ENCODE data around the gene FARS2. TPM values are rescaled to one million over a fixed set of nuclear protein-coding genes. Genes with fewer than 3 reads are reported as not detected.

Gene FARS2
- polyA plus RNA-seq, 1 of the 3 experiments (the other 2 are of a cell fraction): 12.5 TPM

GRCh38 chr6:5781019-5781418 is 519.7 kb downstream of the FARS2 start:
- Histone ChIP-seq H3K4me3 (ENCODE audit: low read depth in 2 of 2, low read length in 1 of 2) (no peak overlapping the region), H3K9me2 (no peaks in the 10 kb centered on the region), H4K20me1 (ENCODE audit: insufficient read depth) (no peaks in the 10 kb centered on the region), H3K79me2 (ENCODE audit: insufficient read depth) (no peaks in the 10 kb centered on the region), H3K4me1 (ENCODE audit: control insufficient read depth in 1 of 2, insufficient read depth in 2 of 2, low read depth in 1 of 2, low read length in 1 of 2) (peaks cover 0 to 16% of the 10 kb centered on the region in 2 experiments; a peak in 1 of 4 replicates), H3K9me3 (no peaks in the 10 kb centered on the region), H3F3A (replicated peaks; ENCODE audit: insufficient read depth) (no peaks in the 10 kb centered on the region), H3K9ac (no peak overlapping the region), H3K27ac (ENCODE audit: low read depth in 2 of 2, low read length in 1 of 2) (no peak overlapping the region), H3K27me3 (ENCODE audit: insufficient read depth) (no peaks in the 10 kb centered on the region), H2AFZ (ENCODE audit: low read depth) (no peak overlapping the region), H3K36me3 (replicated peaks in 1 of 2; ENCODE audit: control insufficient read depth in 1 of 2, insufficient read depth in 2 of 2, low read length in 1 of 2) (no peaks in the 10 kb centered on the region), H3K4me2 (no peak overlapping the region)
- CTCF ChIA-PET: no interaction called here
- TF ChIP-seq GABPA (IDR thresholded peaks at IDR 0.05; ENCODE audit: low read depth) (no peak), JUND (IDR thresholded peaks at IDR 0.05) (no peak), USF1 (IDR thresholded peaks at IDR 0.05; ENCODE audit: borderline replicate concordance, low read depth) (no peak)
- DNase-seq: no peak
- POLR2A ChIA-PET: no interaction called here
- WGBS (ENCODE audit: low lambda C conversion rate): 92% methylated on average over 6 of the region's 6 CpGs

GRCh38 chr6:5781966-5782556 is 520.7 kb downstream of the FARS2 start:
- Histone ChIP-seq H2AFZ (ENCODE audit: low read depth) (no peak overlapping the region), H4K20me1 (ENCODE audit: insufficient read depth) (no peaks in the 10 kb centered on the region), H3K4me1 (ENCODE audit: control insufficient read depth in 1 of 2, insufficient read depth in 2 of 2, low read depth in 1 of 2, low read length in 1 of 2) (peaks cover 0 to 22% of the 10 kb centered on the region in 2 experiments; a peak in 1 of 4 replicates), H3K36me3 (replicated peaks in 1 of 2; ENCODE audit: control insufficient read depth in 1 of 2, insufficient read depth in 2 of 2, low read length in 1 of 2) (no peaks in the 10 kb centered on the region), H3F3A (replicated peaks; ENCODE audit: insufficient read depth) (no peaks in the 10 kb centered on the region), H3K4me3 (ENCODE audit: low read depth in 2 of 2, low read length in 1 of 2) (no peak overlapping the region), H3K27ac (ENCODE audit: low read depth in 2 of 2, low read length in 1 of 2) (no peak overlapping the region), H3K79me2 (ENCODE audit: insufficient read depth) (no peaks in the 10 kb centered on the region), H3K27me3 (ENCODE audit: insufficient read depth) (no peaks in the 10 kb centered on the region), H3K9me3 (no peaks in the 10 kb centered on the region), H3K9ac (no peak overlapping the region), H3K9me2 (no peaks in the 10 kb centered on the region), H3K4me2 (no peak overlapping the region)
- ChIA-PET POLR2A (no interaction called here), CTCF (interaction anchor here (0.6 kb wide), 1 partner anchor 38 kb away, joined by 4 read pairs; no protein-coding TSS in a partner anchor)
- 91% methylated on average over 11 of the region's 17 CpGs for whole genome bisulfite sequencing (ENCODE audit: low lambda C conversion rate)
- no peak for TF ChIP-seq TCF12 (IDR thresholded peaks at IDR 0.05)
- TF ChIP-seq NFIC (IDR thresholded peaks at IDR 0.05; ENCODE audit: borderline replicate concordance): no peak
- TF ChIP-seq POLR2AphosphoS5 (IDR thresholded peaks at IDR 0.05; ENCODE audit: low read depth, low read length): no peak
- no peak for TF ChIP-seq ZBTB33 (IDR thresholded peaks at IDR 0.05; ENCODE audit: borderline replicate concordance, low read depth)
- TF ChIP-seq RCOR1 (IDR thresholded peaks at IDR 0.05; ENCODE audit: low read length): no peak
- TF ChIP-seq FOSL2 (IDR thresholded peaks at IDR 0.05; ENCODE audit: borderline replicate concordance, low read depth): no peak
- TF ChIP-seq TAF1 (IDR thresholded peaks at IDR 0.05; ENCODE audit: borderline replicate concordance, low read depth, low read length): no peak
- no peak for TF ChIP-seq ELF1 (IDR thresholded peaks at IDR 0.05)
- no peak for TF ChIP-seq CTCF (IDR thresholded peaks at IDR 0.05)
- TF ChIP-seq GABPA (IDR thresholded peaks at IDR 0.05; ENCODE audit: low read depth): no peak
- TF ChIP-seq NRF1 (IDR thresholded peaks at IDR 0.05; ENCODE audit: low read depth, low read length): no peak
- no peak for TF ChIP-seq SMC3 (IDR thresholded peaks at IDR 0.05; ENCODE audit: low read depth, low read length)
- TF ChIP-seq PBX3 (IDR thresholded peaks at IDR 0.05): no peak
- TF ChIP-seq USF1 (IDR thresholded peaks at IDR 0.05; ENCODE audit: borderline replicate concordance, low read depth): no peak
- no peak for TF ChIP-seq SIN3A (IDR thresholded peaks at IDR 0.05; ENCODE audit: borderline replicate concordance, low read depth, low read length)
- TF ChIP-seq TEAD4 (IDR thresholded peaks at IDR 0.05; ENCODE audit: borderline replicate concordance, insufficient read depth): no peak
- DNase-seq: no peak
